Measurements from ENCODE around the gene HDHD5. TPM values are rescaled to one million over a fixed set of nuclear protein-coding genes. Genes with fewer than 3 reads are reported as not detected.

Gene HDHD5
- total RNA-seq, 2 donors from 2014 or later: 22.0 to 71.3 TPM

GRCh38 chr22:17137861-17138425, 21.1 kb downstream of the HDHD5 start:
- DNase-seq (ENCODE audit: low spot score in 2 of 2) (no peak), ATAC-seq (no peak)
- Mint-ChIP-seq H3K27ac (no peak overlapping the region), H3K36me3 (peaks cover 0 to 3% of the 10 kb centered on the region in 2 donors), H3K9me3 (no peaks in the 10 kb centered on the region)

- no peak for DNase-seq (ENCODE audit: low spot score in 2 of 2)
- Mint-ChIP-seq H3K9me3 (no peaks in the 10 kb centered on the region), H3K36me3 (no peaks in the 10 kb centered on the region), H3K27ac (peak overlapping the region in 1 of 2 donors; percentile 89)
- ATAC-seq: no peak
These were observed 21.9 kb downstream of the HDHD5 start for GRCh38 chr22:17137170-17137569.

- DNase-seq (ENCODE audit: low spot score in 2 of 2) (no peak), ATAC-seq (no peak)
- Mint-ChIP-seq H3K27ac (no peak overlapping the region), H3K9me3 (no peaks in the 10 kb centered on the region), H3K36me3 (no peaks in the 10 kb centered on the region)
These were observed 23.8 kb downstream of the HDHD5 start for GRCh38 chr22:17135153-17135760.

GRCh38 chr22:17133137-17133536, 25.9 kb downstream of the HDHD5 start:
- DNase-seq (ENCODE audit: low spot score in 2 of 2) (no peak), ATAC-seq (no peak)
- H3K36me3 Mint-ChIP-seq: no peaks in the 10 kb centered on the region
- H3K9me3 Mint-ChIP-seq: no peaks in the 10 kb centered on the region
- H3K27ac Mint-ChIP-seq: no peak overlapping the region

- ATAC-seq (no peak), DNase-seq (ENCODE audit: low spot score in 2 of 2) (no peak)
- H3K9me3 Mint-ChIP-seq: no peaks in the 10 kb centered on the region
- no peak overlapping the region for H3K27ac Mint-ChIP-seq
- H3K36me3 Mint-ChIP-seq: no peaks in the 10 kb centered on the region
These were observed 27.0 kb downstream of the HDHD5 start for GRCh38 chr22:17132112-17132511.

- H3K36me3 Mint-ChIP-seq: no peaks in the 10 kb centered on the region
- H3K9me3 Mint-ChIP-seq: no peaks in the 10 kb centered on the region
- no peak for DNase-seq (ENCODE audit: low spot score in 2 of 2)
- H3K27ac Mint-ChIP-seq: peak overlapping the region in 1 of 2 donors; percentile 29
- no peak for ATAC-seq
These were observed 27.4 kb downstream of the HDHD5 start for GRCh38 chr22:17131686-17132085.

GRCh38 chr22:17130199-17130598, 28.9 kb downstream of the HDHD5 start:
- H3K27ac Mint-ChIP-seq: no peak overlapping the region
- H3K9me3 Mint-ChIP-seq: no peaks in the 10 kb centered on the region
- DNase-seq (ENCODE audit: low spot score in 2 of 2) (no peak), ATAC-seq (peak in 1 of 2 donors; percentile 97)
- no peaks in the 10 kb centered on the region for H3K36me3 Mint-ChIP-seq

GRCh38 chr22:17121233-17122195, 37.6 kb downstream of the HDHD5 start, which contains the start of gene TMEM121B:
Gene TMEM121B, minus strand, starts transcription at chr22:17121360. Its CDS starts 233 bp downstream, at chr22:17121127.
- Mint-ChIP-seq H3K9me3 (no peaks in the 10 kb centered on the region), H3K36me3 (peaks cover 0 to 8% of the 10 kb centered on the region in 2 donors), H3K27ac (no peak within 1 kb of the TSS)
- DNase-seq (ENCODE audit: low spot score in 2 of 2) (no peak), ATAC-seq (peak in 1 of 2 donors; percentile 21)

GRCh38 chr22:17120711-17121232, 38.3 kb downstream of the HDHD5 start:
- Mint-ChIP-seq H3K27ac (no peak overlapping the region), H3K9me3 (no peaks in the 10 kb centered on the region), H3K36me3 (peaks cover 0 to 8% of the 10 kb centered on the region in 2 donors)
- DNase-seq (ENCODE audit: low spot score in 2 of 2) (no peak), ATAC-seq (peak in 1 of 2 donors; percentile 39)

GRCh38 chr22:17120281-17120680, 38.8 kb downstream of the HDHD5 start:
- Mint-ChIP-seq H3K9me3 (no peaks in the 10 kb centered on the region), H3K36me3 (peaks cover 0 to 8% of the 10 kb centered on the region in 2 donors), H3K27ac (no peak overlapping the region)
- DNase-seq (ENCODE audit: low spot score in 2 of 2) (peak in 1 of 2 donors; percentile 66), ATAC-seq (peak; percentile 35 to 67)

GRCh38 chr22:17119481-17120202, 39.4 kb downstream of the HDHD5 start:
- Mint-ChIP-seq H3K36me3 (peaks cover 0 to 8% of the 10 kb centered on the region in 2 donors), H3K27ac (no peak overlapping the region), H3K9me3 (no peaks in the 10 kb centered on the region)
- ATAC-seq (peak in 1 of 2 donors; percentile 8), DNase-seq (ENCODE audit: low spot score in 2 of 2) (no peak)

- ATAC-seq: no peak
- H3K36me3 Mint-ChIP-seq: peaks cover 0 to 8% of the 10 kb centered on the region in 2 donors
These were observed 40.7 kb downstream of the HDHD5 start for GRCh38 chr22:17118342-17118741.

GRCh38 chr22:17117890-17118289, 41.2 kb downstream of the HDHD5 start:
- H3K36me3 Mint-ChIP-seq: peaks cover 0 to 8% of the 10 kb centered on the region in 2 donors
- no peak for DNase-seq (ENCODE audit: low spot score in 2 of 2)
- peak; percentile 8 to 61 for ATAC-seq
- peak overlapping the region in 1 of 2 donors; percentile 75 for H3K27ac Mint-ChIP-seq
- no peaks in the 10 kb centered on the region for H3K9me3 Mint-ChIP-seq

More at GRCh38 chr22:17118342-17118741, 40.7 kb downstream of the HDHD5 start:
- DNase-seq (ENCODE audit: low spot score in 2 of 2): no peak
- Mint-ChIP-seq H3K9me3 (no peaks in the 10 kb centered on the region), H3K27ac (peak overlapping the region in 1 of 2 donors; percentile 75)

GRCh38 chr22:17117400-17117799, 41.7 kb downstream of the HDHD5 start:
- Mint-ChIP-seq H3K36me3 (peaks cover 0 to 8% of the 10 kb centered on the region in 2 donors), H3K27ac (peak overlapping the region in 1 of 2 donors; percentile 75), H3K9me3 (no peaks in the 10 kb centered on the region)
- ATAC-seq (peak; percentile 4 to 15), DNase-seq (ENCODE audit: low spot score in 2 of 2) (no peak)

- DNase-seq (ENCODE audit: low spot score in 2 of 2) (no peak), ATAC-seq (peak in 1 of 2 donors; percentile 23)
- Mint-ChIP-seq H3K36me3 (peaks cover 0 to 8% of the 10 kb centered on the region in 2 donors), H3K9me3 (no peaks in the 10 kb centered on the region), H3K27ac (peak overlapping the region in 1 of 2 donors; percentile 75)
These were observed 42.3 kb downstream of the HDHD5 start for GRCh38 chr22:17116572-17117330.
